Choroid plexus epithelial cell (primary cell): ENCODE data around the gene ALAS2.

Experiments
- DNase-seq: peaks from one replicate; pipeline ENCODE4 v3.0.0-alpha.2; 2010; ENCODE audit warnings: low read depth
- H3K4me3 ChIP-seq: 2 replicates; pipeline ENCODE4 v1.5.1; 2011; ENCODE audit warnings: low read depth, mild to moderate bottlenecking, control low read depth, low read length, moderate library complexity
- TF ChIP-seq, protein P1 (sequence below): conservative IDR thresholded peaks from 2 replicates; pipeline ENCODE4 v1.5.1; 2011; ENCODE audit warnings: low read depth, mild to moderate bottlenecking, control low read depth, inconsistent platforms, low read length, moderate library complexity

The ALAS2 gene

DNA sequence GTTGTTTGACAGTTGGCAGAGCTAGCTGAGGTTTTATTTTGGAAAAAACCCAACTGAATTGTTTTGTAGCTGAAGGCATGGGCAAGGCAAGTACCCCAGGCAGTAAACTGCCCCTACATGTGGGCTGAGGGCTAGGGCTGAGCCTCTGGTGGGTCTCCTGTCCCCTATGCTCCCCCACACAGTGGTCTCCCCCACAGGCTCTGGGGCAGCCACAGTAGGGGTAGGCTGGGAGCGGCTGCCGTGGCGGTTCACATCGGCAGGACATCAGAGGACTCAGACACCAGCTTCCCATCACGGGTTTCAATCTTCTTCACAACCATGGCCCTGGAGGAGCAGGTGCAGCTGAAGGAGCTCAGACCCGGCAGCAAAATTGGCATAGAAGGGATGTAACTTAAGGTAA, 10.7 kb upstream of the ALAS2 start:
- no peak overlapping the region for H3K4me3 ChIP-seq
- TF ChIP-seq, protein P1, sequence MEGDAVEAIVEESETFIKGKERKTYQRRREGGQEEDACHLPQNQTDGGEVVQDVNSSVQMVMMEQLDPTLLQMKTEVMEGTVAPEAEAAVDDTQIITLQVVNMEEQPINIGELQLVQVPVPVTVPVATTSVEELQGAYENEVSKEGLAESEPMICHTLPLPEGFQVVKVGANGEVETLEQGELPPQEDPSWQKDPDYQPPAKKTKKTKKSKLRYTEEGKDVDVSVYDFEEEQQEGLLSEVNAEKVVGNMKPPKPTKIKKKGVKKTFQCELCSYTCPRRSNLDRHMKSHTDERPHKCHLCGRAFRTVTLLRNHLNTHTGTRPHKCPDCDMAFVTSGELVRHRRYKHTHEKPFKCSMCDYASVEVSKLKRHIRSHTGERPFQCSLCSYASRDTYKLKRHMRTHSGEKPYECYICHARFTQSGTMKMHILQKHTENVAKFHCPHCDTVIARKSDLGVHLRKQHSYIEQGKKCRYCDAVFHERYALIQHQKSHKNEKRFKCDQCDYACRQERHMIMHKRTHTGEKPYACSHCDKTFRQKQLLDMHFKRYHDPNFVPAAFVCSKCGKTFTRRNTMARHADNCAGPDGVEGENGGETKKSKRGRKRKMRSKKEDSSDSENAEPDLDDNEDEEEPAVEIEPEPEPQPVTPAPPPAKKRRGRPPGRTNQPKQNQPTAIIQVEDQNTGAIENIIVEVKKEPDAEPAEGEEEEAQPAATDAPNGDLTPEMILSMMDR = no peak
- DNase-seq = no peak

DNA sequence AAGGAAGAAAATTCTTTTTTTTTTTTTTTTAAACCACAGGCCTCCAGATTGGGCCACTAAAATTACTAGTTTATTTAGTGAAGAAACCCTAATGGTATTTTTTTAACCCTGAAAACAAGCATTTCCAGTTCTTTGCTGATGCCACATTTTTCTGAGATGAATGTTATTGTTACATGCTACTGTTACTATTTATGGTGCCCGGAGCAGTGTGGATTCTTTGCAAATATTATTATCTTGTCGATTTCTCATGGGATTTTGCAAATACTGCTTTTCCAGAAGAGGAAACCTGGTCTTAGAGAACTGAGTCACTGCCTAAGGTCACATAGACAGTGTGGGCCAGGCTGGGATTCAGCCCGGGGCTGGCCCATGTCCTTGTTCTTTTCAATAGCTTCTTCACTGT, 8.7 kb upstream of the ALAS2 start:
- no peak for DNase-seq
- H3K4me3 ChIP-seq = no peak overlapping the region
- TF ChIP-seq, protein P1 = no peak

DNA sequence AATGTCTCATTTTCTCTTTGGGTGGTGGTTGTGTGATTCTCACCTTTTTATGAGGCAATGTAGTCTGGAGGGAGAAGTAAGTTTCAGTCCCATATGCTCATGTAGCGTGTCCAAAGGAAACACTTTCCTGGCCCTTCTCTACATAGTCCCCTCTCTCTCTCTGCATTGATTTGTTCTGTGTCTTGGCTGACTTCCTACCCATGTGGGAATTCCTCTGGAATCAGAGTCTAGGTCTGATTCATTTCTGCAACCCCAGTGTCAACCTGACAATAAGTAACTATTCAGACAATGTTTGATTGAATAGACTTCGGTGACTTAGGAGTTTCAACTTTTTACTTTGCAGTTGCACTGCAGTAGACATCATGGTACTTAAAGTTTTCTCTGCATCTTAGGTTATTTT, 2.7 kb upstream of the ALAS2 start:
- DNase-seq = no peak
- H3K4me3 ChIP-seq = no peak overlapping the region
- TF ChIP-seq, protein P1 = no peak

DNA sequence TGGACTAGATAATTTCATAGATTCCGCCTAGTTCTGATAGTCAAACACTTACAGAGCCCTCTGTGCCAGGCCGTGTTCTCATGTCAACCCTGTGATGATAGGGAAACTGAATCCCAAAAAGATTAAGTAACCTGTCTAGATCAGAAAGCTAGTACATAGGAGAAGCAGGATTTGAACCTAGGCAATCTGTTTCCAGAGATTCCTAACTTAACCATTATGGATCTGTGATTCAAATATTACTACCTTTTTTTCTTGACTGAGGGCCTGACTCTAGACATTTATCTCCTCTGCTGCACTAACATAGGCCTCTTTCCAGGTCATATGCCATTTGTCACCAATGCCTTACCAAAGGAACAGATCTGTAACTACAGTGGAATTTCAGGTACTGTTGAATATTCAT, 1.5 kb downstream of the ALAS2 start:
- no peak for DNase-seq
- H3K4me3 ChIP-seq = no peak overlapping the region
- TF ChIP-seq, protein P1 = no peak

DNA sequence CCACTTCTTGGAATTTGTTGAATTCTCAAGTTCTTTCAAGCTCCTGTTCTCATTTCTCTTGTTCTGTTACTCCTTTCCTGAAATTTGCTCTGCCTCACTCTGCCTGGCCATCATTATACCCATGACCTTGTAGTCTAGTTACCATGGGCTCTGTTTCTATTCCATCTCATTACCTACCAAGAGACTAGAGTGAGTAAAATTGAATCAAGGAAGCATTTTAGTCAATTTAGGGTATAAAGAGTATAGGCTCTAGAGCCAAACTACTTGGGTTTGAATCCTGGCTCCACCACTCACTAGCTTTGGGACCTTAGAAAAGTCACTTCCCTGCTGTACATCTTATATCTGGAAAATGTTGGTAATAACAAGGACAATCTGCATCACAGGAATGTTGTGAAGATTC, 2.2 kb downstream of the ALAS2 start:
- H3K4me3 ChIP-seq = no peak overlapping the region
- TF ChIP-seq, protein P1 = no peak
- DNase-seq = no peak

DNA sequence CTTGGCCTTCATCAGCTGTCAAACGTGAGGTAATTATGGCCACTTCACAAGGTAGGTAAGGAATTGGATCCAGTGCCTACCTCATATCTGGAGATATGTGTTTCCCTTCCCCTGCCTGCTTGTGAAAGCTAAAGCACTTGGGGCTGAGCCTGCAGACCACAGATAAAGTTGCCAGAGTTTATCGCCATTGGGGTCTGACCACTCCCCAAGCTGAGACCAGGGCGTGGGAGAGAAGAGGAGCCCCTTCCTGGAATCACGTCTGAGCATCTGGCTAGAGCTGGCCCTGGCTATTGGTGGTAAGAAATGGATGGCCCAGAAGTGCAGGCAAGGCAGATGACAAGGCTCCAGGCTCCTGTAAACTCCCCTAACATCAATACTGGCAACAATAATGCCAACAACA, 2.7 kb downstream of the ALAS2 start:
- DNase-seq = no peak
- H3K4me3 ChIP-seq = no peak overlapping the region
- TF ChIP-seq, protein P1 = no peak

DNA sequence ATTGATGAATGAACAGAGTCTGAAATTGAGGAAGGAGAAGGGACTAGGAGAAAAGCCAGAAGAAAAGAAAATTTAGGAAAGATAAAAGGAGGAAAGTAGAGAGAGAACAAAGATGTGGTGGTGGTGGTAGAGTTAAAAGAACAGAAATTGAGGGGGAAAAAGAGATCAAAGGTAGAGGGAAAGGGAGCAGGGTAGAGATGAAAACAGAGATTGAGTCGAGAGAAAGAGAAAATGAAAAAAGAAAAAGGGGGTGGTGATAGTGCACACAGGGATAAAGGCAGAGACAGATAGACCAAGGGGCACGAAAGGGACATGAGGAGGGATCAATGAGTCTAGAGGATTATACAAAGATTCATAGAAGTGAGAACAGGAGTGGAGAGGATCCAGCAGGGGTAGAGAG, 3.9 kb downstream of the ALAS2 start:
- no peak overlapping the region for H3K4me3 ChIP-seq
- no peak for DNase-seq
- TF ChIP-seq, protein P1 = no peak
